MM.1S (cell line): ENCODE measurements around the gene PAPSS2.

Experiments
- DNase-seq: peaks from one replicate; pipeline ENCODE4 v3.0.0-alpha.2; 2015
- H2AFZ ChIP-seq: fragments of 300-600 bp; sonication (generic); 2 replicates; pipeline ENCODE4 v1.6.0; 2016; ENCODE audit warnings: antibody characterized with exemption, low read length
- H3F3A ChIP-seq: fragments of 300-600 bp; sonication (generic); 2 replicates; pipeline ENCODE4 v1.6.1; 2016; ENCODE audit warnings: mild to moderate bottlenecking, antibody characterized with exemption, low read length, moderate library complexity, mixed read lengths; ENCODE audit not compliant: insufficient read depth
- H3K27ac ChIP-seq: fragments of 300-600 bp; sonication (generic); 2 replicates; pipeline ENCODE4 v1.5.1; 2016; ENCODE audit warnings: mild to moderate bottlenecking, low read length
- H3K27me3 ChIP-seq: fragments of 300-600 bp; sonication (generic); replicated peaks from 2 replicates; pipeline ENCODE4 v1.6.0; 2016; ENCODE audit warnings: low read length; ENCODE audit not compliant: insufficient read depth
- H3K36me3 ChIP-seq: fragments of 300-600 bp; sonication (generic); replicated peaks from 2 replicates; pipeline ENCODE4 v1.6.1; 2016; ENCODE audit warnings: mild to moderate bottlenecking, low read length, mixed read lengths; ENCODE audit not compliant: insufficient read depth
- H3K4me1 ChIP-seq: fragments of 300-600 bp; sonication (generic); 2 replicates; pipeline ENCODE4 v1.6.1; 2016; ENCODE audit warnings: low read length, mixed read lengths
- H3K4me2 ChIP-seq: fragments of 300-600 bp; sonication (generic); 2 replicates; pipeline ENCODE4 v1.6.0; 2016; ENCODE audit warnings: low read depth, low read length
- H3K4me3 ChIP-seq: fragments of 300-600 bp; sonication (generic); 2 replicates; pipeline ENCODE4 v1.5.1; 2016; ENCODE audit warnings: low read length, mixed read lengths
- H3K79me2 ChIP-seq: fragments of 300-600 bp; sonication (generic); 2 replicates; pipeline ENCODE4 v1.6.1; 2016; ENCODE audit warnings: mixed run types, low read length, mixed read lengths
- H3K9ac ChIP-seq: fragments of 300-600 bp; sonication (generic); 2 replicates; pipeline ENCODE4 v1.6.1; 2016; ENCODE audit warnings: low read length, mixed read lengths
- H3K9me2 ChIP-seq: fragments of 300-600 bp; sonication (generic); replicated peaks from 2 replicates; pipeline ENCODE4 v1.6.1; 2016; ENCODE audit warnings: mild to moderate bottlenecking, low read length, mixed read lengths; ENCODE audit not compliant: insufficient read depth
- H3K9me3 ChIP-seq: fragments of 300-600 bp; sonication (generic); replicated peaks from 2 replicates; pipeline ENCODE4 v1.6.1; 2016; ENCODE audit warnings: mild to moderate bottlenecking, low read length, mixed read lengths; ENCODE audit not compliant: insufficient read depth
- H4K20me1 ChIP-seq: fragments of 300-600 bp; sonication (generic); 2 replicates; pipeline ENCODE4 v1.6.1; 2016; ENCODE audit warnings: mild to moderate bottlenecking, low read length, moderate library complexity, mixed read lengths; ENCODE audit not compliant: insufficient read depth
- CTCF ChIP-seq: fragments of 300-600 bp; sonication (generic); IDR thresholded peaks from 2 replicates; pipeline ENCODE4 v1.5.1; 2016; ENCODE audit warnings: antibody characterized with exemption, low read length, mixed read lengths
- EZH2 ChIP-seq: fragments of 300-600 bp; sonication (generic); optimal IDR thresholded peaks from 2 replicates; pipeline ENCODE3; 2017; ENCODE audit warnings: low read depth, mild to moderate bottlenecking, antibody characterized with exemption, low read length, mixed read lengths
- EZH2phosphoT487 ChIP-seq: fragments of 300-600 bp; sonication (generic); IDR thresholded peaks from 2 replicates; pipeline ENCODE4 v1.6.1; 2018; ENCODE audit warnings: antibody characterized with exemption, low read length

The PAPSS2 gene

GRCh38 chr10:87721781-87722180 is 62.1 kb downstream of the PAPSS2 start:
- H3F3A ChIP-seq: no peaks in the 10 kb centered on the region
- no peaks in the 10 kb centered on the region for H3K79me2 ChIP-seq
- no peak overlapping the region for H3K4me2 ChIP-seq
- no peaks in the 10 kb centered on the region for H3K4me1 ChIP-seq
- H3K4me3 ChIP-seq: no peak overlapping the region
- DNase-seq: no peak
- H3K36me3 ChIP-seq: no peaks in the 10 kb centered on the region
- no peaks in the 10 kb centered on the region for H3K9me3 ChIP-seq
- H3K27ac ChIP-seq: no peak overlapping the region
- no peaks in the 10 kb centered on the region for H3K9me2 ChIP-seq
- H3K27me3 ChIP-seq: no peaks in the 10 kb centered on the region
- H4K20me1 ChIP-seq: no peaks in the 10 kb centered on the region
- H2AFZ ChIP-seq: no peak overlapping the region
- no peak overlapping the region for H3K9ac ChIP-seq
- TF ChIP-seq CTCF: no peak
- TF ChIP-seq EZH2phosphoT487: no peak
- TF ChIP-seq EZH2: no peak

- no peak overlapping the region for H3K4me2 ChIP-seq
- no peak overlapping the region for H3K9ac ChIP-seq
- H3K4me1 ChIP-seq: no peaks in the 10 kb centered on the region
- H4K20me1 ChIP-seq: no peaks in the 10 kb centered on the region
- H3K27ac ChIP-seq: no peak overlapping the region
- no peaks in the 10 kb centered on the region for H3K9me2 ChIP-seq
- no peak overlapping the region for H3K4me3 ChIP-seq
- no peak overlapping the region for H2AFZ ChIP-seq
- H3F3A ChIP-seq: no peaks in the 10 kb centered on the region
- TF ChIP-seq CTCF: no peak
- TF ChIP-seq EZH2: no peak
- no peak for TF ChIP-seq EZH2phosphoT487
- H3K79me2 ChIP-seq: no peaks in the 10 kb centered on the region
- H3K36me3 ChIP-seq: no peaks in the 10 kb centered on the region
- no peak for DNase-seq
- no peaks in the 10 kb centered on the region for H3K9me3 ChIP-seq
- H3K27me3 ChIP-seq: no peaks in the 10 kb centered on the region
Observed at GRCh38 chr10:87722716-87723115, 63.0 kb downstream of the PAPSS2 start.

- H3K27ac ChIP-seq: no peak overlapping the region
- no peak overlapping the region for H2AFZ ChIP-seq
- H3K9me3 ChIP-seq: no peaks in the 10 kb centered on the region
- no peak for DNase-seq
- no peak overlapping the region for H3K4me3 ChIP-seq
- no peaks in the 10 kb centered on the region for H3K9me2 ChIP-seq
- no peaks in the 10 kb centered on the region for H3K36me3 ChIP-seq
- no peaks in the 10 kb centered on the region for H3F3A ChIP-seq
- no peaks in the 10 kb centered on the region for H3K27me3 ChIP-seq
- TF ChIP-seq CTCF: no peak
- no peak for TF ChIP-seq EZH2
- no peak for TF ChIP-seq EZH2phosphoT487
- no peaks in the 10 kb centered on the region for H4K20me1 ChIP-seq
- no peaks in the 10 kb centered on the region for H3K79me2 ChIP-seq
- no peak overlapping the region for H3K4me2 ChIP-seq
- no peaks in the 10 kb centered on the region for H3K4me1 ChIP-seq
- no peak overlapping the region for H3K9ac ChIP-seq
Observed at GRCh38 chr10:87723500-87723899, 63.8 kb downstream of the PAPSS2 start.
